NCI-H146 (cell line): Measurements from ENCODE around the gene ILRUN.
"Not testable (repeated sequence)": the region's sequence is repeated elsewhere in the genome, so short reads cannot be mapped to it uniquely, and the experiment has no call there.

Source experiments
- DNase-seq: peaks from one replicate; lab custom pipeline; 2025; lab: John Stamatoyannopoulos, UW

The ILRUN gene

DNA sequence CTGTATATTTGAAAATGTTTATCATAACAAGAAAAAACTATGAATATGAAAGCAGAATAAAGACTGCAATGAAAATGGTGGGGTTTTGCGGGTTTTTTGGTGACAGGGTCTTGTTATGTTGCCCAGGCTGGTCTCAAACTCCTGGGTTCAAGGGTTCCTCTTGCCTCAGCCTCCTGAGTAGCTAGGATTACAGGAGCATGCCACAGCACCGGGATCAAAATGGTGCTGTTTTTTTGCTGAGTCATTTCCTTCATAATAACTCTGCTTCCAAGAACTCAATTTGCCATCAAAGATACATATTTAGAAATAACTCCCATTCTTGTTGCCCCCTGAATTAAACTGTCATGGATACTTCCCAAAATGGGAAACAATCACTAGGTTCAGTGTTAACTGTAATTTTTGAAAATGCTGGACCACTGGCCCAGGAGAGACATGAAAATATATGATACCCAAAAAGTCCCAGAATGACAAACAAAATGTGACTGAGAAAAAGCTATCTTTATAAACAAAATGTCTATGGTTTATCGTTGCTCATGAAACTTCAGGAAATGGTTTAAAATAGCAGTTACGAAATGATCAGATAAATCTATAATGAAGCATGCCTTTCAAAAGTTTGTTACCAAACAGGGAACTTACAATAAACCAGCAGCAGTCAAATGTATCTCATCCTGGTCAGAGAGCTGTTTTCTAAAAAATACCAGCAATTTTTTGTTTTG, 32.2 kb downstream of the ILRUN start:
- no peak for DNase-seq

DNA sequence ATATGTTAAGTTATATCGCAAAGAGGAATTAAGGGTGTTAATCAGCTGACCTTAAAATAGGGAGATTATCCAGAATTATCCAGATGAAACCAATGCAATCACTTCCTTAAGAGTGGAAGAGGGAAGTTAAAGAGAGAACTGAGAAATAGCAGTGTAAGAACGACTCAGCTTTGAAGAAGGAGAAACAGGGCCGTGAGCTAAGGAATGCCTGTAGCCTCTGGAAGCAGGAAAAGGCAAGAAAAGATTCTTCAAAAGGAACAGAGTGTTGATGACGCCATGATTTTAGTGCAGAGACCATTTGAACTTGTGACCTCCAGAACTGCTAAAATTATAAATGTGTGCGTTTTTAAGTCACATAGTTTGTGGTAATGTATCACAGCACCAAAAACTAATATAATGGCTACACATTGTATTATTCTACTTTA, 32.7 kb downstream of the ILRUN start:
- DNase-seq = no peak

GRCh38 chr6:34663371-34663770, 33.2 kb downstream of the ILRUN start:
- no peak for DNase-seq

GRCh38 chr6:34661357-34661756, 35.2 kb downstream of the ILRUN start:
- DNase-seq = no peak

GRCh38 chr6:34658605-34659265, 37.8 kb downstream of the ILRUN start:
- peak; percentile 8 for DNase-seq

DNA sequence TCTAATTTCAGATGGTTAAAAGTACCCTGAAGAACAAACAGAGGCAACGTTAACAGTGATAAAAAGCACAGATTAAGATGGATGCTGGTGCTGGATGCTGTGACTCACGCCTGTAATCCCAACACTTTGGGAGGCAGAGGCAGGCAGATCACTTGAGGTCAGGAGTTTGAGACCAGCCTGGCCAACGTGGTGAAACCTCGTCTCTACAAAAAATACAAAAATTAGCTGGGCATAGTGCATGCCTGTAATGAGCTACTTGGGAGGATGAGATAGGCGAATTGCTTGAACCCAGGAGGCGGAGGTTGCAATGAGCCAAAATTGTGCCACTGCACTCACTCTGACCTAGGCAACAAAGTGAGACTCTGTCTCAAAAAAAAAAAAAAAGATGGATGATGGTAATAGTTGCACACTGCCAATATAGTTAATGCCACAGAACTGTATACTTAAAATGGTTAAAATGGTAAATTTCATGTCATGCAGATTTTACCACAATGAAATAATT, 38.5 kb downstream of the ILRUN start:
- DNase-seq = not testable (repeated sequence)

GRCh38 chr6:34657307-34657978, 39.1 kb downstream of the ILRUN start:
- peak; percentile 55 for DNase-seq

- DNase-seq = no peak
Observed at GRCh38 chr6:34657037-34657306, 39.6 kb downstream of the ILRUN start.

DNA sequence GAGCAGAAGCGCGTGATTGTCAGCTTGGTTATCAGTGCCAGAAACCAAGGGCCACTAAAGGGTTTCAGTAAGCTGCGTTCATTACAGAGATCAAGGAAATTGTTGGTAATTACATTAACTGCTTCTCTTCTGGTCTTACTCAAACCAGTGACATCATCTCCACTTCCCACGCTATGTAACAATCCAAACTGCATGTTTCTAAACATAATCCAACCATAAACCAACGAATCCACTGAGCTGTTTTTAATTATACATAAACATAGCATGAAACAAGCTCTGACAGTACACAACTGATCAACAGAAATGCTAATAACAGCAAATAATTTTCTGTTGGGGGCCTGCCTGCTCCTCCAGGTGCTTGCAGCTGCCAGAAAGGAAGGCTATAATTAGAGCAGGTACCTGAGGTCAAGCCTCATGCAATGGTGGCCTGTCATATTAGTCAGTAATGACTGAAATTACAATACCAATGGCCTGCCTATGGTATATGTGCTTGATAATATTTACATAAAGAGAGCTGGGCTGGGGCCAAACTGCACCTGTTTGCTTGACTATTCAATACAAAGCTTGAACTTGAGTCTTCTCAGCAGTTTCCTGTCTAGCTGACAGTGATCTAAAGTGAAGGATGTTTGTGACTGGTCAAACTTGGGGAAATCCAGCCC, 40.1 kb downstream of the ILRUN start:
- peak; percentile 98 for DNase-seq

DNA sequence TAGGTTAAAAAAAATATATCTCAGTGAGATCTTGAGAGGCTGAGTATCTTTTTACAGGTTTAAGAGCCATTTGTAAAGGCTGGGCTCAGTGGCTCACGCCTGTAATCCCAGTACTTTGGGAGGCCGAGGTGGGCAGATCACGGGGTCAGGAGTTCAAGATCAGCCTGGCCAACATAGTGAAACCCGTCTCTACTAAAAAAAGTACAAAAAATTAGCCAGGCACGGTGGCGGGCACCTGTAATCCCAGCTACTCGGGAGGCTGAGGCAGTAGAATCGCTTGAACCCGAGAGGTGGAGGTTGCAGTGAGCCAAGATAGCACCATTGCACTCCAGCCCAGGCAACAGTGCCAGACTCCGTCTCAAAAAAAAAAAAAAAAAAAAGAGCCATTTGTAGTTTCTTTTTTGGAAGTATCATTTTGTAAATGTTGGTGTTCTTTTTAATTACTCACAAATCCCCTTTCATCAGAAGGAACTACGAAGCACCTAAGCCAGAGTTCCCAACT, 40.6 kb downstream of the ILRUN start:
- DNase-seq = not testable (repeated sequence)

GRCh38 chr6:34654061-34654710, 42.4 kb downstream of the ILRUN start:
- DNase-seq = peak; percentile 6

DNA sequence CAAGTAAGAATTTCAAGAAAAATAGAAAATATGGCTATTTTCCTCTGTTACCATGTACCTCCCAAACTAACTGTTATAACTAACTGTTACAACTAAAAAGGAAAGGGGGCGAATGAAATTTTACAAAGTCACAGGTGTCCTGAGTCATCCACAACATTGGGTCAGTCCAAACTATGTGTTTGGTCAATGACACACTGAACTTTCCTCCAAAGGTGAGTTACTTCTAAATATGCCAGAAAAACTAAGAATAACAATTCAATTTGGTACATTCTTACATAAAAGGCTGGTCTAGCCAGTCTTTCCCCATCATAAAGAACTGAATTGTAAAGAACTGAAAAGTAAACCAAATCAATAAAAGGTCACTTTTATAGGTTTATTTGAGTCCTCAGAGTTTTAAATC, 44.3 kb downstream of the ILRUN start:
- no peak for DNase-seq

DNA sequence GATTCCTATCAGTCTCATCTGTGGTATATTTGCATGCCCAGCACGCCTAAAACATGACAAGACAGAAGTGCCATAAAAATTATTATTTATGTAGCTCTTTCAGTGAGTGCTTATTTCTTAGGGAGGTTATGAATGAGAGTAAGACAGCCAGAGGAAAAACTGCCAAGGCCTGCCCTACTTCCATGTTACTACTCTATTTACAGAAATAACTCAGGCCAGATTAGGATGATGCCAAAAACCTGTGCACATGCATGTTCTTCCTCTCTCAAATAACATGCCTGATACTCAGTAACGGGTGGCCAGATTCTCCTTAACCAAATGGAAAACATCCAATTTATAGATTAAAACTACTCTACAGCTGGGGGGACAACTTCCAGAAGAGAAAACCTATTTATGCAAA, 45.7 kb downstream of the ILRUN start:
- DNase-seq = no peak

DNA sequence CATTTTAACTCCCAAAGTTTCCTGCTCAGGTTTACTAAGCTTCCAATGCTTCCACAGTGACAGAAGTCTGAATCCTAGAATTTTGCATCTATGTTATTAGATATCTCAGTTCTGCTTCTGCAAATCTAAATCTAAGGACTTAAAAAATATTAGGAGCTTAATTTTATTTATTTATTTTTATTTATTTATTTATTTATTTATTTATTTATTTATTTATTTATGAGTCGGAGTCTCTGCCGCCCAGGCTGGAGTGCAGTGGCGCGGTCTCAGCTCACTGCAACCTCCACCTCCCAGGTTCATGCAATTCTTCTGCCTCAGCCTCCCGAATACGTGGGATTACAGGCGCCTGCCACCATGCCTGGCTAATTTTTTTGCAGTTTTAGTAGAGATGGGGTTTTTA, 46.3 kb downstream of the ILRUN start:
- DNase-seq = not testable (repeated sequence)

DNA sequence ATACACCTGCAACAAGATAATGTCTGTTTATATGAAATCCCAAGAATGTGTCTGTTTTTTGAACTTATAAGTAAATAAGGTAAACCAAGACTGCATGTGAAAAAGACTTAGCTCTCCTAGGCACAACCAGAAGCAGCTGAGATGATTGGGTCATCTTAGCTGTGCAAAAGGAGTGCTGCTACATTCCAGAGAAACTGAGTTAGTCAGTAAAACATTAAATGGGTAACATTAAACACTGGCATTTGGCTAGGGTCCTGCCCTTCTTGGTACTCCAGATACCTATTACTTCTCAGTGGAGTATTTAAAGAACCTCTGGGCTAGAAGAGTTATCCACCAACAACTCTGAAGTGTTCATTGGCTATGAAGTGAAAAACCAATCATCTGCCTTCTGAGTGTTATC, 47.8 kb downstream of the ILRUN start:
- DNase-seq = no peak
